ENCODE results near the gene APBB2. TPM values are rescaled to one million over a fixed set of nuclear protein-coding genes. Genes with fewer than 3 reads are reported as not detected.

Gene APBB2
- total and polyA plus RNA-seq, 2 of the 4 experiments (the other 2 are of a cell fraction) = 47.9 to 75.5 TPM

GRCh38 chr4:41232406-41232805 is 18.1 kb upstream of the APBB2 start:
- in situ Hi-C loops (cut with MboI; ENCODE audit: low sequenced_read_pairs) = loop anchor here (25.0 kb wide), 1 partner anchor 495 kb away; the partner anchor contains the start of gene NSUN7
- no peak for ATAC-seq (ENCODE audit: low read depth)
- Histone ChIP-seq H3K9ac (ENCODE audit: low read depth, low read length) (no peak overlapping the region), H4K8ac (ENCODE audit: low read depth in 2 of 2, low read length in 2 of 2) (no peak overlapping the region), H2AFZ (replicated peaks; ENCODE audit: low read length, poor library complexity) (no peak overlapping the region), H2BK120ac (ENCODE audit: low read depth, low read length) (no peak overlapping the region), H3K36me3 (ENCODE audit: control insufficient read depth, insufficient read depth, low read length) (no peaks in the 10 kb centered on the region), H3K4me3 (ENCODE audit: insufficient read depth, low read depth, low read length) (no peak overlapping the region), H3K4me2 (ENCODE audit: low read depth, low read length) (no peak overlapping the region), H2AK9ac (replicated peaks; ENCODE audit: low read depth, low read length, poor library complexity) (no peak overlapping the region), H4K91ac (ENCODE audit: insufficient read depth, low read depth, low read length) (no peak overlapping the region), H3K23ac (ENCODE audit: low read depth, low read length) (no peak overlapping the region), H4K20me1 (ENCODE audit: insufficient read depth, low read length) (no peaks in the 10 kb centered on the region), H2BK5ac (ENCODE audit: low read depth, low read length, poor library complexity, severe bottlenecking) (no peak overlapping the region), H3K9me1 (ENCODE audit: insufficient read depth, low read length) (no peaks in the 10 kb centered on the region), H3K4me1 (ENCODE audit: control insufficient read depth, insufficient read depth, low read length) (no peaks in the 10 kb centered on the region), H3K9me3 (ENCODE audit: control insufficient read depth, insufficient read depth, low read length) (no peaks in the 10 kb centered on the region), H3K79me1 (ENCODE audit: low read depth in 1 of 2, low read length in 2 of 2) (no peaks in the 10 kb centered on the region), H3K14ac (replicated peaks; ENCODE audit: low read depth, low read length) (no peak overlapping the region), H2BK15ac (ENCODE audit: low read depth, low read length) (no peak overlapping the region), H3K18ac (ENCODE audit: low read depth, low read length) (no peak overlapping the region), H3K27ac (ENCODE audit: insufficient read depth, low read length) (no peak overlapping the region), H2BK20ac (ENCODE audit: low read depth, low read length) (no peak overlapping the region), H2AK5ac (ENCODE audit: low read depth, low read length) (no peak overlapping the region), H4K5ac (ENCODE audit: low read depth, low read length) (no peak overlapping the region), H3K56ac (ENCODE audit: extremely low read depth, insufficient read depth, low read length) (no peak overlapping the region), H3K27me3 (ENCODE audit: control insufficient read depth, insufficient read depth, low read length) (peaks cover 4% of the 10 kb centered on the region; the same call in 1 of the 2 replicates), H3K4ac (ENCODE audit: low read depth, low read length) (no peak overlapping the region)
- BruUV-seq (replicated peaks) = no TSS peak
- intact Hi-C loops (cut with micrococcal nuclease) = no loop called here
- ChIA-PET POLR2A (ENCODE audit: unreplicated experiment) (no interaction called here), CTCF (no interaction called here)
- no peak for TF ChIP-seq CHD1 (IDR thresholded peaks at IDR 0.05; ENCODE audit: low read depth, low read length)
- TF ChIP-seq USF2 (IDR thresholded peaks at IDR 0.05; ENCODE audit: low read depth, low read length) = no peak
- no peak; the same call in 1 of the 2 replicates for TF ChIP-seq CTCF (conservative IDR thresholded peaks at IDR 0.05; ENCODE audit: low read depth, low read length)
- no peak for TF ChIP-seq BHLHE40 (IDR thresholded peaks at IDR 0.05; ENCODE audit: low read depth, low read length)
- TF ChIP-seq RAD21 (IDR thresholded peaks at IDR 0.05; ENCODE audit: low read length) = peak; percentile 18; the same call in 1 of the 2 replicates
- TF ChIP-seq FOS (IDR thresholded peaks at IDR 0.05; ENCODE audit: low read depth, low read length) = no peak
- WGBS, 2 experiments (ENCODE audit: extremely low coverage in 2 of 2, insufficient read length in 1 of 2) = 100% methylated on average over 1 of the region's 5 CpGs; no CpG with 5 or more reads in 1 of the 2 experiments
- dilution Hi-C loops (cut with HindIII; ENCODE audit: low sequenced_read_pairs, unreplicated experiment) = no loop called here
- DNase-seq = no peak

Data from IMR-90 (cell line).